Fibroblast of skin of scalp (primary cell): ENCODE measurements around the gene SPATS2.
"Not testable (repeated sequence)": the region's sequence is repeated elsewhere in the genome, so short reads cannot be mapped to it uniquely, and the experiment has no call there.

Experiments used
- DNase-seq: peaks from one replicate; pipeline ENCODE4 v3.0.0-alpha.2; 2013

The SPATS2 gene

DNA sequence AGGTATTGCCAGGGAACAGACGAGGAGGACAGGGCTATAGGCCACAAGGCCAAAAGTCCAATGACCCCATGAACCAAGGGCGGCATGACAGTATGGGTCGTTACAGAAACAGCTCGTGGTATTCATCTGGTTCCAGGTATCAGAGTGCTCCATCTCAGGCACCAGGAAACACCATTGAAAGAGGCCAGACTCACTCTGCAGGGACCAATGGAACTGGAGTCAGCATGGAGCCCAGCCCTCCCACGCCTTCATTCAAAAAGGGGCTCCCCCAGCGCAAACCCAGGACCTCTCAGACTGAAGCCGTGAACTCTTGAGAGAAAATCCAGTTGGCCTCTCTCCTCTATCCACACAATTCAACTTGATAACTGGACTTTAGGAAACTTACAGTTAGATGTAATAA, 158.7 kb downstream of the SPATS2 start:
- no peak for DNase-seq

DNA sequence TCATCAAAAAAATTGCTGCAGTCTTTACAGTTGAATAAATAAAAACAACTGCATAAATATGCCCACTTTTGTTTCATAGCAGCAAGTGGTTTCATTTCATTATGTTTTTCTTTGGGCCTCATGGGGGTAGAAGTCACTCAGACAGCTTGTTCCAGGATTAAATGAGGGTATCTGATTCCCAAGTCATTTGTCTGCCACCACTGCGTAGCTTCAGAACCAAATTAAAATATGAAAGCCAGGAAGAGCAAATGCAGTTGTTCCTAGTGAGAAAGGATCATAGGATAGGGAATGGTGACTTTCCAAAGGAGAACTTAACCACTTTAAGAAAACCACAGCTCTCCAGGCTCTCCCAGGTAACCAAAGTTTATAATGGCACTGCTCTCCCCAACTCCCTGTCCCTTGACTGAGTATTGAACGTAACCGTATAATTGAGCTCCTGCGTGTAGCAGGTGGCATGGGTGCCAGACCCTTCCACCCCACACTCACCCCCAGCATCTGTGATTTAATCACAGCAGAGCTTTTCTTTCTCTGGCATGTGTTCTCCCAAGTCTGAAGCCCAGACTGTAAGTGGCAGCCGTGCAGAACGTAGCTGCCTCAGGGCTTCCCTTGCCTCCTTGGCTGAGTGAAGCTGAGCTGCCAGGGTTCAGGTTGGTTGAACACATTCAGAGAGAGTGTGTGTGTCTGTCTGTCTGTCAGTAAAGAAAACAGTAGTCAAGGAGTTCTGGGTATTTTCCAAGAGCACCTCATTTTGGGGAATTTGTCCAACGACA, 160.3 kb downstream of the SPATS2 start:
- DNase-seq = no peak

GRCh38 chr12:49529414-49529813, 162.2 kb downstream of the SPATS2 start:
- DNase-seq = no peak

DNA sequence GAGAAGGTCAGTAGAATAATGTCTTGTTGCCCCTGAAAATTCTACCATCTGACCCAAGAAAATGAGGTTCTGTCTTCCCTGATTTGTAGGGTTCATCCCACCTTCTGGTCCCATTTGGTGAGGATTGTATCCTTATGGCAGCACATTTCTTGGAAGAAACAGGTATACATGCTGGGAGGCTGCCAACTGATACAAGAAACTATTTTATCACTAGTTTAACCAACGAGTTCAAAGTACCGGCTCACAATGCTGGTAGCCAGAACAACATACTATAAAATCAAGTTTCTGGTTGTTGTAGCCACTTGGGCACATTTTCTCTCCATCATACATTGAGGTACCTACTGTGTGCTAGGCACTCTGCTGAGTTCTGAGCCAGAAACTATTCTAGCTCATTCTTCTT, 164.5 kb downstream of the SPATS2 start:
- no peak for DNase-seq

DNA sequence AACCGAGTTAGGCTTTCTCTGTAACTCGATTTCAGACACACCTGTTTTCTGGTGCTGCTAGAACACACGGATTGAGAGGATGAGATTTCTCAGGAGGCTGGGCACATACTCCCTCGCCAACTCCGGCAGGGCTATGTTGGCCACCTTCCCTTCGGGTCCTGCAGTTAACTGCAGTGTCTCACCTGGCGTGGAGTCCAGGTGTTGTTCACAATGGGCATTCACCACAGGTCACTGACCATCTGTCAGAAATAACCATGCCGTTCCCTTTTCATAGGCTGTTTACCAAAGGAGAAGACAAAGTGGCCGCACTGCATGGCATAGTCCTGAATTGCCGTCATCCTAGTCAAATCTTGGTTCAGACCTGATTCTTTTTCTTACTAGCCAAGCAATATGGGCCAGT, 166.1 kb downstream of the SPATS2 start:
- DNase-seq = no peak

- DNase-seq = not testable (repeated sequence)
These were observed 166.9 kb downstream of the SPATS2 start for GRCh38 chr12:49534122-49534521.

- DNase-seq = no peak
These were observed 167.5 kb downstream of the SPATS2 start for GRCh38 chr12:49534731-49535278.

DNA sequence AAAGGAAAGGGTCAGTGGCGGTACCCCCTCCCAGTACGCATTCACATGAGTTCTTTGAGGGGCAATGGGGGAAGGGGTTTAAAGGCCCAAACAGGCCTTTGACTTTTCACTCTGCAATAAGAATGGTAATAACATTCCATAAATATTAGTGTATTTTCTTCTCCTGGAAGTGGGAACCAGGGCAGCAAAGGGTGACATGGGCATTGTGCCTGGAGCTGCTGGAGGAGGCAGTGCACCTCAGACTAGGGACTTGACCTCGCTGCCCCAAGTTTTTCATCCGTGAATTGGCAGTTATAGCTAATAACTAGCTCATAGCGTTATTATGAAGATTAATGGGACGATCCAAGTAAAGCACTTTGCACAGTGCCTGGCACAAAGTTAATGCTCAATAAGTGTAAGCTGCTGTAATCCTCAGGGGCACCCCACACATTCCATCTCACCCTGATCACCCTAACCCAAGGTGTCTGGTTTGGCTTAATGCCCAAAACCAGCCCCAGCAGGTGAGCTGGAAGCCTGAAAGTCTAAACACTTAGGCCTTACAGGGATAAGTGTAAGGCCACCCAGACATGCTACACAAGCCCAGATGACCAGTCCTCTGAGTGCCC, 168.8 kb downstream of the SPATS2 start:
- DNase-seq = no peak

GRCh38 chr12:49536526-49537071, 169.3 kb downstream of the SPATS2 start:
- no peak for DNase-seq

- DNase-seq = no peak
These were observed 170.0 kb downstream of the SPATS2 start for GRCh38 chr12:49537231-49537751.

GRCh38 chr12:49537752-49538509, 170.7 kb downstream of the SPATS2 start:
- DNase-seq = no peak

DNA sequence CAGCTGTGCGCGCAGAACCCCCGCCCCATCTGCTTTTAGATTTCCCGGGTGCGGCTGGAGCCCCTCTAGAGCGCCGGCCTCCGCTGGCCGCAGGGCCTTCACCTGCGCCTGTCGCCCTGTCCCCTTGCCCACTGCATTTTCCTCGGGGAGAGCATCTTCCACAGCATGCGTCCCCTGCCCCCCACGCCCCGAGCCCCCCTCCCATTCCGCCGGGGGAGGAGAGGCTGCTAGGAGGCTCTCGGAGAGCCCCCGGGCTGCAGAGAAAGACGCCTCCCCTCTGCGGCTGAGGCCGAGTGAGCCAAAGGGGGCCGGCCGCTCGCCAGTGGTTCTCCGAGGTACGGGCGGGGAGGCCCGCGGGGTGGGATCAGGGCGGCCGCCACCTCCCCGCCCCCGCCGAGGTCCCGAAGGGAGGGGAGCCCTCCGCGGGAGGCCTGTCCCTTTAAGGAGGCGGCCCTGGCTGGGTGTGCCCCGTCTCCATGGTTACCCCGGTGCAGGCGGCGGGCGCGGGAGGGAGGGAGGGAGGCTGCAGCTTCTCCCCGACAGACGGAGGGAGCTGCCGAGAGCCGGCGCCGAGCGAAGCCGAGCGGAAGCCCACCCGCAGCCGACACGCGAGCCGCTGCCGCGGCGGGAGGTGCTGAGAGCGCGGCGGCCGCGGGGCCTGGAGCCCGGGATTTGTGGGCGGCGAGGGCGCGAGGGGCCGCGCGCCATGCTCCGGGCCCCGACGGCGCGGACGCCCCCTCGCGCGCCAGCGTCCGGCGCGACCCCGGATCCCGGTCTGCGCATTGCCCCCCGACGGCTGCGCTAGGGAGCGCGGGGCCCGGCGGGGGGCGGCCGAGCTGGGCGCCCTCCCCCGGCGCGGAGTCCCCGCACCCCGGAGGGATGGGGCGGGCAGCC, 171.5 kb downstream of the SPATS2 start, which contains the start of gene KCNH3:
TSS of gene KCNH3 (plus strand) at position 521 of the 894 bp plus-strand sequence. CDS start 387 bp downstream, outside the sequence.
- DNase-seq = peak; percentile 65

- no peak for DNase-seq
These were observed 172.4 kb downstream of the SPATS2 start for GRCh38 chr12:49539406-49540228.

GRCh38 chr12:49540229-49541139, 173.2 kb downstream of the SPATS2 start:
- DNase-seq = no peak

DNA sequence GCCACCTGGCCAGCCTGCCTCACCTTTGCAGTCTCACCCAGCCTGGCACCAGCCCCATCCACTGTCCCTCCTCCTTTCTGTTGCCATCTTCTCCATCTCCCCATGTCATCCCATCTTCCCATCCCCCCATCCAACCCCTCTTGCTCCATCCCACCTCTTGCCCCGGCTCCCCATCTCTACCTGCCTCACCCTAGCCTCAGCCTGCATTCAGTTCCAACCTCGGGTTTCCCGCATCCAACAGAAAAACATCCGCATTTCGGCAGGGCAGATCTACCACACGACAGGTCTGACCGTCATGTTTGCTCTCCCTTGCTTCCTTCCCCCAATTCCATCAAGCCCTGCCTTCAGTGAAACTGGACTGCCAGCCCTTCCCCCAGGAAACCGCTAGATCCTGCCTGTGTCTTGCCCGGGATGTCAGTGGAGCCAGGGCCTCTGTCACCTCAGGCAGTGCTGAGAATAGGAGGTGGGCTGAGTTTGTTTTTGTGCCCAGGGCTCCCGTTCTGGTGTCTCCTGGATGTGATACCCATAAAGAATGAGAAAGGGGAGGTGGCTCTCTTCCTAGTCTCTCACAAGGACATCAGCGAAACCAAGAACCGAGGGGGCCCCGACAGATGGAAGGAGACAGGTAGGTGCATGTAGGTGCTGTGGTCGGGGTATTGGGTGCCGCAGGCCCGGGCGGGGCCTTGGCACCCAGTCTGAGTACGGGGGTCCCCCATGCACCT, 174.0 kb downstream of the SPATS2 start:
- DNase-seq = no peak

DNA sequence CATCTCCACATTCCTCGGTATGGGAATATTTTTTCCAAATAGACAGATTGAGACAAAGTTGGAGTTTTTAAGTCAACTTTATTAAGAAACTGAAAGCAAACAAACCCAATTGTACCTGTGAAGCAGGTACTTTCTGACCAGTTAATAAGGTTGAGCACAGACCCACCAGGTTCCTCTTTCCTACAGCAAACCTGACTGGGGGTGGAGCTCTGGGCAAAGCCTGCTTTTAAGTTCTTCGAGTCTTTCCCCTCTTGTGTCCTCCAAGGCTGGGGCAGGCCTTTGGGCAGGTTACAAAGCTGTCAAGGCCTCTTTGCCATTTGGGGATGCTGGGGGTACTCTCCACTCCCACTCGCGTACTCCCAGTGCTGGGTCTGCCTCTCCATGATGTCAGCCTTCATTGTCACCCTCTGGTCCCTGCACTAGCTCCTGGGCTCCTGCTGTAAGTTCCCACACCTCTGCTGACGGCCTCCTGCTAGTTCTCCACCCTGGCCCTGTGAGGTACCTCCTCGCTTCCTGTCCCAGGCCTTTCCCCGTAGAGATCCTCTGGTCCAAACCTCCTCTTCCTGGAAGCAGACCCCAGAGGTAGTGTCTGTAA, 174.7 kb downstream of the SPATS2 start:
- DNase-seq = no peak

DNA sequence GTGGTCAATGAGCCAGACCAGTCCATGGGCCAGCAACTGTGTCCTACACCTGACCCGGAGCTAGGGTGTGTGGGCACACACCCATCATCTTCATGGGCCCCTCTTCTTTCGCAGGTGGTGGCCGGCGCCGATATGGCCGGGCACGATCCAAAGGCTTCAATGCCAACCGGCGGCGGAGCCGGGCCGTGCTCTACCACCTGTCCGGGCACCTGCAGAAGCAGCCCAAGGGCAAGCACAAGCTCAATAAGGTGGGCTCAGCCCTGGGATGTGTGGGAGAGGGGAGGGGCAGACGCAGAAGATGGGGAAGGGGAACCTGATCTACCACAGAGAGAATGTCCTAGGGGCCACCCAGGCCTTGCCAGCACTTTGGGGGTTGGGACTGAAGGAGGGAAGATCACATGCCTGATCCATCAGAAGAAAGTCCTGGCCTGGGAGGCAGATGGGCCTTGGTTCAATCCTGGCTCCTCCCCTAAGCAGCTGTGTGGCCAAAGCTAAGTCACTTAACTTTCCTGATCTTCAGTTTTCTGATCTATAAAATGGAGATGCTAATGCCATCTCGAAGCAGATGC, 175.4 kb downstream of the SPATS2 start:
- no peak for DNase-seq
